Stimulated activated CD4-positive, alpha-beta T cell treated with anti-CD3 and anti-CD28 coated beads, Interleukin-1b, Interleukin-23, amount 100 ng/mL, for 4 hours (primary cell): ENCODE measurements around the gene RBMXL3.

ENCODE experiments used
- DNase-seq, 2 donors: peaks; one replicate each; pipeline ENCODE4 v3.0.0-alpha.2; 2020; ENCODE audit warnings: low read depth in 2 of 2

Gene RBMXL3

GRCh38 chrX:115233497-115234455, 44.6 kb downstream of the RBMXL3 start, which contains the start of gene LRCH2:
Gene LRCH2 (minus strand): TSS chrX:115234096. CDS start chrX:115234041, 55 bp downstream.
- DNase-seq = no peak

- DNase-seq = no peak
These were observed 45.3 kb downstream of the RBMXL3 start for GRCh38 chrX:115234461-115234860.

- DNase-seq = no peak
These were observed 47.4 kb downstream of the RBMXL3 start for GRCh38 chrX:115236560-115236959.

GRCh38 chrX:115237056-115237455, 47.8 kb downstream of the RBMXL3 start:
- no peak for DNase-seq
